ENCODE data around the gene OR1A1.

The OR1A1 gene

DNA sequence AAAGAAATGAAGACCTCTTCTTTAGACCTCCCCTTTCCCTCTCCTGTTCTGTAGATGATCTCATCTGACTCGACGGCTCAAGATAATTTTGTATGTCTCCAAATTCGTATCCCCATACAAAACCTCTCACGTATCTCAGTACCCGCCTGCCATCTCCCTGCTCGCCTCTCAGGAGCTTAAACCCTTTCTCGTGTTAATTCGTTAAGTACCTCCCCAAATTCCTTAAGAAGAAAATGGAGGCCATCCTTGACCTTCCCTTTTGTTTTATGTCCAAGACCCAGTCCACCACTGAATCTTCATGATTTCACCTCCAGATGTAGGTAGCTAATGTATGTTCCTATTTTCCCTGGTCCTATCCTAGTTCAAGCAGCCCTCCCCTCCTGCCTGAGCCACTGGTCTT lies 49.1 kb downstream of the OR1A1 start:
- TF ChIP-seq ZNF626 (tag by site-specific recombination; IDR thresholded peaks at IDR 0.05) (no peak), ZNF354C (tag by site-specific recombination; IDR thresholded peaks at IDR 0.05; ENCODE audit: borderline replicate concordance, low read depth) (no peak), ZNF433 (tag by site-specific recombination; IDR thresholded peaks at IDR 0.05; ENCODE audit: low read depth) (no peak), ZNF529 (tag by site-specific recombination; IDR thresholded peaks at IDR 0.05; ENCODE audit: insufficient replicate concordance) (no peak)
- TF ChIP-seq, protein P1, sequence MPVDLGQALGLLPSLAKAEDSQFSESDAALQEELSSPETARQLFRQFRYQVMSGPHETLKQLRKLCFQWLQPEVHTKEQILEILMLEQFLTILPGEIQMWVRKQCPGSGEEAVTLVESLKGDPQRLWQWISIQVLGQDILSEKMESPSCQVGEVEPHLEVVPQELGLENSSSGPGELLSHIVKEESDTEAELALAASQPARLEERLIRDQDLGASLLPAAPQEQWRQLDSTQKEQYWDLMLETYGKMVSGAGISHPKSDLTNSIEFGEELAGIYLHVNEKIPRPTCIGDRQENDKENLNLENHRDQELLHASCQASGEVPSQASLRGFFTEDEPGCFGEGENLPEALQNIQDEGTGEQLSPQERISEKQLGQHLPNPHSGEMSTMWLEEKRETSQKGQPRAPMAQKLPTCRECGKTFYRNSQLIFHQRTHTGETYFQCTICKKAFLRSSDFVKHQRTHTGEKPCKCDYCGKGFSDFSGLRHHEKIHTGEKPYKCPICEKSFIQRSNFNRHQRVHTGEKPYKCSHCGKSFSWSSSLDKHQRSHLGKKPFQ (tag by site-specific recombination; IDR thresholded peaks at IDR 0.05): no peak
- TF ChIP-seq, protein P2, sequence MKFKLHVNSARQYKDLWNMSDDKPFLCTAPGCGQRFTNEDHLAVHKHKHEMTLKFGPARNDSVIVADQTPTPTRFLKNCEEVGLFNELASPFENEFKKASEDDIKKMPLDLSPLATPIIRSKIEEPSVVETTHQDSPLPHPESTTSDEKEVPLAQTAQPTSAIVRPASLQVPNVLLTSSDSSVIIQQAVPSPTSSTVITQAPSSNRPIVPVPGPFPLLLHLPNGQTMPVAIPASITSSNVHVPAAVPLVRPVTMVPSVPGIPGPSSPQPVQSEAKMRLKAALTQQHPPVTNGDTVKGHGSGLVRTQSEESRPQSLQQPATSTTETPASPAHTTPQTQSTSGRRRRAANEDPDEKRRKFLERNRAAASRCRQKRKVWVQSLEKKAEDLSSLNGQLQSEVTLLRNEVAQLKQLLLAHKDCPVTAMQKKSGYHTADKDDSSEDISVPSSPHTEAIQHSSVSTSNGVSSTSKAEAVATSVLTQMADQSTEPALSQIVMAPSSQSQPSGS (tag by site-specific recombination; IDR thresholded peaks at IDR 0.05; ENCODE audit: low read depth): no peak
- ChIA-PET CTCF (no interaction called here), POLR2A (no interaction called here)
- Histone ChIP-seq H3K4me1 (ENCODE audit: control insufficient read depth, insufficient read depth, low read length) (no peaks in the 10 kb centered on the region), H3K9me3 (ENCODE audit: control insufficient read depth, insufficient read depth, low read depth, low read length) (no peaks in the 10 kb centered on the region), H3K27ac (ENCODE audit: extremely low read depth, low read depth, low read length) (no peak overlapping the region), H3K4me3 (ENCODE audit: low read depth, low read length) (no peak overlapping the region), H3K36me3 (ENCODE audit: control insufficient read depth in 2 of 2, insufficient read depth in 1 of 2, low read length in 2 of 2) (no peaks in the 10 kb centered on the region)

DNA sequence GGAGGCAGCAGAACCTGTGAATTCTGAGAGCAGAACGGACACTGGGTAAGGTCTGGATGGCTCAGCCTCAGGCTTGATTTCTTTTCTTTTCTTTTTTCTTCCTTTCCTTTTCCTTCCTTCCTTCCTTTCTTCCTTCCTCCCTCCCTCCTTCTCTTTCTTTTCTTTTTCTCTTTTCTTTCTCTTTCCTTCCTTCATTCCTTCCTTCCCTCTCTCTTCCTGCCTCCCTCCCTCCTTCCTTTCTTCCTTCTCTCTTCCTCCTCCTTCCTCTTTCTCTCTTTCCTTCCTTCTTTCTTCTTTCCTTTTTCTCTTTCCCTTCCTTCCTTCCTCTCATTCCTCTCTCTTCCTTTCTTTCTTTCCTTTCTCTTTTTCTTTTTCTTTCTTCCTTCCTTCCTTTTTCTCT lies 52.7 kb downstream of the OR1A1 start:
- ChIA-PET CTCF (no interaction called here), POLR2A (no interaction called here)
- Histone ChIP-seq H3K9me3 (ENCODE audit: control insufficient read depth, insufficient read depth, low read depth, low read length) (no peaks in the 10 kb centered on the region), H3K27ac (ENCODE audit: extremely low read depth, low read depth, low read length) (no peak overlapping the region), H3K36me3 (ENCODE audit: control insufficient read depth in 2 of 2, insufficient read depth in 1 of 2, low read length in 2 of 2) (no peaks in the 10 kb centered on the region), H3K4me3 (ENCODE audit: low read depth, low read length) (no peak overlapping the region), H3K4me1 (ENCODE audit: control insufficient read depth, insufficient read depth, low read length) (no peaks in the 10 kb centered on the region)
- no peak for TF ChIP-seq ZNF529 (tag by site-specific recombination; IDR thresholded peaks at IDR 0.05; ENCODE audit: insufficient replicate concordance)
- TF ChIP-seq ZNF223 (tag by site-specific recombination; IDR thresholded peaks at IDR 0.05): no peak
- no peak for TF ChIP-seq ZNF280D (tag by site-specific recombination; IDR thresholded peaks at IDR 0.05)
- no peak for TF ChIP-seq ZNF133 (tag by site-specific recombination; IDR thresholded peaks at IDR 0.05)
- TF ChIP-seq ZNF571 (tag by site-specific recombination; IDR thresholded peaks at IDR 0.05): no peak; the same call in 1 of the 2 replicates
- no peak for TF ChIP-seq INSM2 (tag by site-specific recombination; IDR thresholded peaks at IDR 0.05)
- TF ChIP-seq ZNF416 (tag by site-specific recombination; IDR thresholded peaks at IDR 0.05): no peak
- no peak for TF ChIP-seq ZXDB (tag by site-specific recombination; IDR thresholded peaks at IDR 0.05)
- peak; percentile 92 for TF ChIP-seq ZNF366 (tag by site-specific recombination; conservative IDR thresholded peaks at IDR 0.05)
- no peak for TF ChIP-seq TCF7L2 (IDR thresholded peaks at IDR 0.05; ENCODE audit: borderline replicate concordance, low read depth, low read length)
- TF ChIP-seq, protein P3, sequence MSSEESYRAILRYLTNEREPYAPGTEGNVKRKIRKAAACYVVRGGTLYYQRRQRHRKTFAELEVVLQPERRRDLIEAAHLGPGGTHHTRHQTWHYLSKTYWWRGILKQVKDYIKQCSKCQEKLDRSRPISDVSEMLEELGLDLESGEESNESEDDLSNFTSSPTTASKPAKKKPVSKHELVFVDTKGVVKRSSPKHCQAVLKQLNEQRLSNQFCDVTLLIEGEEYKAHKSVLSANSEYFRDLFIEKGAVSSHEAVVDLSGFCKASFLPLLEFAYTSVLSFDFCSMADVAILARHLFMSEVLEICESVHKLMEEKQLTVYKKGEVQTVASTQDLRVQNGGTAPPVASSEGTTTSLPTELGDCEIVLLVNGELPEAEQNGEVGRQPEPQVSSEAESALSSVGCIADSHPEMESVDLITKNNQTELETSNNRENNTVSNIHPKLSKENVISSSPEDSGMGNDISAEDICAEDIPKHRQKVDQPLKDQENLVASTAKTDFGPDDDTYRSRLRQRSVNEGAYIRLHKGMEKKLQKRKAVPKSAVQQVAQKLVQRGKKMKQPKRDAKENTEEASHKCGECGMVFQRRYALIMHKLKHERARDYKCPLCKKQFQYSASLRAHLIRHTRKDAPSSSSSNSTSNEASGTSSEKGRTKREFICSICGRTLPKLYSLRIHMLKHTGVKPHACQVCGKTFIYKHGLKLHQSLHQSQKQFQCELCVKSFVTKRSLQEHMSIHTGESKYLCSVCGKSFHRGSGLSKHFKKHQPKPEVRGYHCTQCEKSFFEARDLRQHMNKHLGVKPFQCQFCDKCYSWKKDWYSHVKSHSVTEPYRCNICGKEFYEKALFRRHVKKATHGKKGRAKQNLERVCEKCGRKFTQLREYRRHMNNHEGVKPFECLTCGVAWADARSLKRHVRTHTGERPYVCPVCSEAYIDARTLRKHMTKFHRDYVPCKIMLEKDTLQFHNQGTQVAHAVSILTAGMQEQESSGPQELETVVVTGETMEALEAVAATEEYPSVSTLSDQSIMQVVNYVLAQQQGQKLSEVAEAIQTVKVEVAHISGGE (tag by site-specific recombination; conservative IDR thresholded peaks at IDR 0.05; ENCODE audit: low read depth): no peak
- no peak for TF ChIP-seq ZNF792 (tag by site-specific recombination; IDR thresholded peaks at IDR 0.05)
- TF ChIP-seq PRDM1 (tag by site-specific recombination; IDR thresholded peaks at IDR 0.05): peak; percentile 86
- TF ChIP-seq ZNF791 (tag by site-specific recombination; IDR thresholded peaks at IDR 0.05): no peak
- TF ChIP-seq HOXA7 (CRISPR knock-in tag; IDR thresholded peaks at IDR 0.05; ENCODE audit: borderline replicate concordance): no peak
- no peak for TF ChIP-seq ZNF624 (tag by site-specific recombination; IDR thresholded peaks at IDR 0.05)
- no peak for TF ChIP-seq YY1 (tag by site-specific recombination; IDR thresholded peaks at IDR 0.05)
